CD4-positive, alpha-beta memory T cell (primary cell): Measurements from ENCODE around the gene FAM180B. TPM values are rescaled to one million over a fixed set of nuclear protein-coding genes. Genes with fewer than 3 reads are reported as not detected.

ENCODE experiments used
- CTCF ChIA-PET: fragments of 350-600 bp; sonication (Branson Sonifier 250); formaldehyde crosslinking; loops from one replicate; lab custom pipeline; 2021; ENCODE audit warnings: inconsistent platforms; ENCODE audit not compliant: partially characterized antibody; lab: Charles Lee
- POLR2A ChIA-PET: fragments of 350-600 bp; sonication (Branson Sonifier 250); formaldehyde crosslinking; loops from one replicate; lab custom pipeline; 2021; ENCODE audit not compliant: partially characterized antibody; lab: Charles Lee
- DNase-seq, 5 donors: peaks; one replicate each; pipeline versions ENCODE4 v3.0.0 to v3.0.0-alpha.2; 2020 to 2022; ENCODE audit warnings: mixed read lengths in 1 of 5
- H3K27ac ChIP-seq: one replicate; pipeline ENCODE4 v1.7.0; 2013; ENCODE audit warnings: low read depth, low read length
- H3K27me3 ChIP-seq: 2 replicates; pipeline ENCODE4 v1.7.0; 2013; ENCODE audit warnings: mild to moderate bottlenecking, low read length, moderate library complexity; ENCODE audit not compliant: insufficient read depth
- H3K36me3 ChIP-seq: 2 replicates; pipeline ENCODE4 v1.7.0; 2013; ENCODE audit warnings: mild to moderate bottlenecking, low read length, moderate library complexity; ENCODE audit not compliant: insufficient read depth
- H3K4me1 ChIP-seq: 2 replicates; pipeline ENCODE4 v1.7.0; 2013; ENCODE audit warnings: mild to moderate bottlenecking, low read length, moderate library complexity; ENCODE audit not compliant: insufficient read depth
- H3K4me3 ChIP-seq, 2 donors: one replicate each; pipeline ENCODE4 v1.7.0; 2013; ENCODE audit warnings: low read length in 2 of 2, mild to moderate bottlenecking in 1 of 2
- H3K9me3 ChIP-seq, 2 donors: one replicate each; pipeline ENCODE4 v1.7.0; 2013; ENCODE audit warnings: low read length in 2 of 2, control low read depth in 1 of 2; ENCODE audit not compliant: control insufficient read depth in 1 of 2
- H3K27ac Mint-ChIP-seq, 7 donors: one replicate each; pipeline ENCODE4 v1.8.0; 2020 to 2021; ENCODE audit warnings: mixed read lengths in 7 of 7, mild to moderate bottlenecking in 6 of 7, inconsistent platforms in 3 of 7, moderate library complexity in 3 of 7
- H3K27me3 Mint-ChIP-seq, 2 donors: one replicate each; pipeline ENCODE4 v1.8.0; 2020 to 2021; ENCODE audit warnings: mixed read lengths in 2 of 2
- H3K36me3 Mint-ChIP-seq, 2 donors: one replicate each; pipeline ENCODE4 v1.8.0; 2020 to 2021; ENCODE audit warnings: mixed read lengths in 2 of 2, inconsistent platforms in 1 of 2, mild to moderate bottlenecking in 1 of 2
- H3K4me1 Mint-ChIP-seq, 4 donors: one replicate each; pipeline ENCODE4 v1.8.0; 2020 to 2021; ENCODE audit warnings: mixed read lengths in 4 of 4, mild to moderate bottlenecking in 1 of 4
- H3K4me3 Mint-ChIP-seq, 8 donors: one replicate each; pipeline ENCODE4 v1.8.0; 2020 to 2021; ENCODE audit warnings: mixed read lengths in 8 of 8, mild to moderate bottlenecking in 7 of 8, moderate library complexity in 6 of 8, inconsistent platforms in 3 of 8
- H3K9me3 Mint-ChIP-seq, 8 donors: one replicate each; pipeline ENCODE4 v1.8.0; 2020 to 2021; ENCODE audit warnings: mixed read lengths in 8 of 8, mild to moderate bottlenecking in 5 of 8, inconsistent platforms in 3 of 8, moderate library complexity in 1 of 8
- intact Hi-C: fragments of 100-400 bp; cut with micrococcal nuclease; formaldehyde crosslinking; loops from one replicate; pipeline ENCODE4 v1.15.1; 2023
- polyA plus RNA-seq, 2 donors: library from polyadenylated mRNA; unstranded; fragments of 300-500 nt; fragmentation: Illumina TruSeq; gene quantifications; one replicate each; pipeline ENCODE4 v1.2.3, GENCODE V29; 2021
- total RNA-seq, 2 experiments: library from RNA; stranded (reverse); gene quantifications; one replicate each; pipeline ENCODE4 v1.2.3, GENCODE V29; 2021

Gene FAM180B
- total and polyA plus RNA-seq, 4 experiments from 2014 or later, result 0.25 TPM; not detected in 3

GRCh38 chr11:47587039-47587716 is 700 bp downstream of the FAM180B start:
- H3K4me3 ChIP-seq, result no peak overlapping the region
- H3K4me1 Mint-ChIP-seq, result peaks cover 0 to 9% (median 3%) of the 10 kb centered on the region in 4 donors
- H3K4me1 ChIP-seq, result no peaks in the 10 kb centered on the region
- intact Hi-C loops, result no loop called here
- no peaks in the 10 kb centered on the region for H3K9me3 Mint-ChIP-seq
- peaks cover 23% of the 10 kb centered on the region for H3K36me3 ChIP-seq
- H3K27ac ChIP-seq, result no peak overlapping the region
- no peak overlapping the region for H3K27ac Mint-ChIP-seq
- no peaks in the 10 kb centered on the region for H3K27me3 ChIP-seq
- ChIA-PET POLR2A (interaction anchor here (2.2 kb wide), 1 partner anchor 8 kb away, joined by 5 read pairs; the partner anchor contains the start of genes KBTBD4 and NDUFS3), CTCF (no interaction called here)
- peaks cover 20 to 32% of the 10 kb centered on the region in 2 donors for H3K36me3 Mint-ChIP-seq
- no peak overlapping the region for H3K4me3 Mint-ChIP-seq
- H3K27me3 Mint-ChIP-seq, result no peaks in the 10 kb centered on the region
- no peaks in the 10 kb centered on the region for H3K9me3 ChIP-seq
- DNase-seq, result no peak

GRCh38 chr11:47587723-47588326 is 1.3 kb downstream of the FAM180B start:
- Histone ChIP-seq H3K9me3 (no peaks in the 10 kb centered on the region), H3K27me3 (peaks cover 5% of the 10 kb centered on the region), H3K36me3 (peaks cover 16% of the 10 kb centered on the region), H3K4me3 (no peak overlapping the region), H3K27ac (no peak overlapping the region), H3K4me1 (no peaks in the 10 kb centered on the region)
- H3K4me3 Mint-ChIP-seq, result no peak overlapping the region
- peaks cover 0 to 5% of the 10 kb centered on the region in 2 donors for H3K27me3 Mint-ChIP-seq
- H3K27ac Mint-ChIP-seq, result peak overlapping the region in 1 of 7 donors; percentile 18
- H3K4me1 Mint-ChIP-seq, result peaks cover 0 to 4% (median 3%) of the 10 kb centered on the region in 4 donors
- CTCF ChIA-PET, result no interaction called here
- POLR2A ChIA-PET, result interaction anchor here (2.2 kb wide), 1 partner anchor 9 kb away, joined by 5 read pairs; the partner anchor contains the start of genes KBTBD4 and NDUFS3
- intact Hi-C loops, result no loop called here
- no peak for DNase-seq
- H3K9me3 Mint-ChIP-seq, result no peaks in the 10 kb centered on the region
- H3K36me3 Mint-ChIP-seq, result peaks cover 14 to 25% of the 10 kb centered on the region in 2 donors

- Histone ChIP-seq H3K4me3 (no peak overlapping the region), H3K27ac (no peak overlapping the region), H3K9me3 (no peaks in the 10 kb centered on the region), H3K4me1 (peaks cover 5% of the 10 kb centered on the region), H3K27me3 (peaks cover 17% of the 10 kb centered on the region), H3K36me3 (peaks cover 4% of the 10 kb centered on the region)
- peak overlapping the region in 1 of 7 donors; percentile 32 for H3K27ac Mint-ChIP-seq
- intact Hi-C loops, result no loop called here
- peaks cover 0 to 10% (median 2%) of the 10 kb centered on the region in 4 donors for H3K4me1 Mint-ChIP-seq
- ChIA-PET CTCF (no interaction called here), POLR2A (no interaction called here)
- H3K27me3 Mint-ChIP-seq, result peaks cover 7 to 13% of the 10 kb centered on the region in 2 donors
- no peak overlapping the region for H3K4me3 Mint-ChIP-seq
- H3K9me3 Mint-ChIP-seq, result no peaks in the 10 kb centered on the region
- H3K36me3 Mint-ChIP-seq, result peaks cover 4 to 12% of the 10 kb centered on the region in 2 donors
- DNase-seq, result no peak
Measured at GRCh38 chr11:47589118-47589517, 2.6 kb downstream of the FAM180B start.

- POLR2A ChIA-PET, result no interaction called here
- Histone ChIP-seq H3K36me3 (no peaks in the 10 kb centered on the region), H3K27ac (no peak overlapping the region), H3K9me3 (no peaks in the 10 kb centered on the region), H3K4me3 (no peak overlapping the region), H3K27me3 (peaks cover 21% of the 10 kb centered on the region), H3K4me1 (peaks cover 5% of the 10 kb centered on the region)
- no peak for DNase-seq
- H3K9me3 Mint-ChIP-seq, result no peaks in the 10 kb centered on the region
- H3K4me3 Mint-ChIP-seq, result no peak overlapping the region
- no peak overlapping the region for H3K27ac Mint-ChIP-seq
- intact Hi-C loops, result no loop called here
- peaks cover 9 to 15% of the 10 kb centered on the region in 2 donors for H3K27me3 Mint-ChIP-seq
- H3K4me1 Mint-ChIP-seq, result peaks cover 0 to 10% (median 2%) of the 10 kb centered on the region in 4 donors
- CTCF ChIA-PET, result no interaction called here
- peaks cover 0 to 8% of the 10 kb centered on the region in 2 donors for H3K36me3 Mint-ChIP-seq
Measured at GRCh38 chr11:47589584-47589976, 3.1 kb downstream of the FAM180B start.

DNA sequence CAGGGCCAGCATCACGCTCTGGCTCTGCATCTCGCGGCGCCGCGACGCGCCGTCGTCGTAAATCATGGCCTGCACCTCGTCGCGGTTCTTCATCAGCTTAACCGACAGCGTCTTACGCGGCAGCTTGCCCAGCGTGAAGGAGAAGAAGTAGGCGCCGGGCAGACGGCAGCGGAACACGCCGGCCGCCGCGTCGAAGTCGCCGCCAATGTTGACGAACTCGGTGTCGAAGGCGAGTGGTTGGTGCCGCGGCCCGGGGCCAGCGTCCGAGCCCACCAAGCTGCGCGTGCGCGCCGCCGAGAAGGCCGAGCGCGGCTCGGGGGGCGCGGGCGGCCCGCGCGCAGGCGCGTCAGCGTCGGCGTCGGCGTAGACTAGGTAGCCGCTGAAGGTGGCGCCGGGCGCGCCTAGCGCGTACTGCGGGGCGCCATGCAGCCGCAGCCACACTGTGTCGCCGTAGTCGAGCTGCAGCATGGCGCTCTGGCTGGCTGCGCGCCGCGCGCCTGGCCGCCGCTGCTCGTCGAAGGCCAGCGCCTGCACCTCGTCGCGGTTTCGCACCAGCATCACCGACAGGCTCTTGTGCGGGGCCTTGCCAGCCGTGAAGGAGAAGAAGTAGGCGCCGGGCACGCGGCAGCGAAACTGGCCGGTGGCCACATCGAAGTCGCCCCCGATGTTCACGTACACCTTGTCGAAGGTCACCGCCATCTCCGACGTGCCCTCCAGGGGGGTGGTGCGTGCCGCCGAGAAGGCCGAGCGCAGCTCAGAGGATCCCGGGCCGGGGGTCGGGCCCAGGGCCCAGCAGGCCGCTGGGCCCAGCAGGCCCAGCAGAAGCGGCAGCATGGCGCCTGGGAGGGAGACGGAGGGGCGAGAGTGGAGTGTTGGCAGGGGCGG is 3.7 kb downstream of the FAM180B start:
- H3K9me3 ChIP-seq, result no peaks in the 10 kb centered on the region
- intact Hi-C loops, result no loop called here
- peaks cover 5% of the 10 kb centered on the region for H3K4me1 ChIP-seq
- H3K36me3 Mint-ChIP-seq, result peaks cover 0 to 4% of the 10 kb centered on the region in 2 donors
- no peaks in the 10 kb centered on the region for H3K36me3 ChIP-seq
- H3K4me3 Mint-ChIP-seq, result no peak overlapping the region
- ChIA-PET CTCF (no interaction called here), POLR2A (no interaction called here)
- H3K4me3 ChIP-seq, result no peak overlapping the region
- peaks cover 12 to 22% of the 10 kb centered on the region in 2 donors for H3K27me3 Mint-ChIP-seq
- no peaks in the 10 kb centered on the region for H3K9me3 Mint-ChIP-seq
- DNase-seq, result no peak
- H3K27ac ChIP-seq, result no peak overlapping the region
- H3K27me3 ChIP-seq, result peaks cover 25% of the 10 kb centered on the region
- peaks cover 0 to 10% (median 2%) of the 10 kb centered on the region in 4 donors for H3K4me1 Mint-ChIP-seq
- no peak overlapping the region for H3K27ac Mint-ChIP-seq

- Mint-ChIP-seq H3K4me1 (peaks cover 0 to 10% (median 2%) of the 10 kb centered on the region in 4 donors), H3K27ac (no peak overlapping the region), H3K27me3 (peaks cover 16 to 28% of the 10 kb centered on the region in 2 donors), H3K9me3 (no peaks in the 10 kb centered on the region), H3K4me3 (no peak overlapping the region), H3K36me3 (no peaks in the 10 kb centered on the region)
- intact Hi-C loops, result no loop called here
- ChIA-PET CTCF (no interaction called here), POLR2A (interaction anchor here (1.6 kb wide), 1 partner anchor 12 kb away, joined by 4 read pairs; the partner anchor contains the start of gene NDUFS3)
- Histone ChIP-seq H3K27ac (no peak overlapping the region), H3K27me3 (peaks cover 25% of the 10 kb centered on the region), H3K4me3 (no peak overlapping the region), H3K36me3 (no peaks in the 10 kb centered on the region), H3K9me3 (no peaks in the 10 kb centered on the region), H3K4me1 (peaks cover 5% of the 10 kb centered on the region)
- no peak for DNase-seq
Measured at GRCh38 chr11:47591764-47592163, 5.3 kb downstream of the FAM180B start.
